Mammary epithelial cell (primary cell): ENCODE results near the gene PRAMEF10.
"Not testable (repeated sequence)": the region's sequence is repeated elsewhere in the genome, so short reads cannot be mapped to it uniquely, and the experiment has no call there.

ENCODE experiments used
- EZH2 ChIP-seq: IDR thresholded peaks from 2 replicates; pipeline ENCODE4 v1.6.1; 2012; ENCODE audit warnings: low read length, inconsistent platforms, borderline replicate concordance
- TF ChIP-seq, protein P1 (sequence below), 2 donors: IDR thresholded peaks in 1 of 2; conservative IDR thresholded peaks in 1 of 2; 2 replicates each; pipeline ENCODE4 v1.5.1; 2011 to 2012; ENCODE audit warnings: inconsistent platforms in 2 of 2, low read length in 2 of 2, mild to moderate bottlenecking in 2 of 2, control low read depth in 1 of 2, low read depth in 1 of 2; ENCODE audit not compliant: insufficient read depth in 1 of 2; ENCODE audit errors: extremely low read depth in 1 of 2

DNA sequence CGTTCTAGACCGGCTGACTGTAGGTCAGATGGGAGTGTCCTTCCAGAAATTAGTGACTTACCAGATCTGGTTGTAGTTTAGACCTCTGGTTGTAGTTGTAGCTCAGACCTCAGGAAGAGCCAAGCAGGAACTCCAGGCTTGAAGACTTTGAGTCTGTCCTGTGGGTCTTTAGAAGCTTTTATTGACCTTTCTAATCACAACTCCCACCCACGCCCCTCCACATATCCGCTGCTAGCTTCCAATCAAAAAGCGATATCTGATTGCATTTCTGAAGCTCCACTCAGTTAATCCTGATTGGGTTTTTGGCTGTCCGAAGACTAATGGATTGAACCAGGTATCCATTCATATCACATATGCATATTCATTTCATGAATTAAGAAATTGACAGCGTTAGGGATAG, 49.5 kb downstream of the PRAMEF10 start, which contains the start of gene HNRNPCL1:
- TF ChIP-seq, protein P1, sequence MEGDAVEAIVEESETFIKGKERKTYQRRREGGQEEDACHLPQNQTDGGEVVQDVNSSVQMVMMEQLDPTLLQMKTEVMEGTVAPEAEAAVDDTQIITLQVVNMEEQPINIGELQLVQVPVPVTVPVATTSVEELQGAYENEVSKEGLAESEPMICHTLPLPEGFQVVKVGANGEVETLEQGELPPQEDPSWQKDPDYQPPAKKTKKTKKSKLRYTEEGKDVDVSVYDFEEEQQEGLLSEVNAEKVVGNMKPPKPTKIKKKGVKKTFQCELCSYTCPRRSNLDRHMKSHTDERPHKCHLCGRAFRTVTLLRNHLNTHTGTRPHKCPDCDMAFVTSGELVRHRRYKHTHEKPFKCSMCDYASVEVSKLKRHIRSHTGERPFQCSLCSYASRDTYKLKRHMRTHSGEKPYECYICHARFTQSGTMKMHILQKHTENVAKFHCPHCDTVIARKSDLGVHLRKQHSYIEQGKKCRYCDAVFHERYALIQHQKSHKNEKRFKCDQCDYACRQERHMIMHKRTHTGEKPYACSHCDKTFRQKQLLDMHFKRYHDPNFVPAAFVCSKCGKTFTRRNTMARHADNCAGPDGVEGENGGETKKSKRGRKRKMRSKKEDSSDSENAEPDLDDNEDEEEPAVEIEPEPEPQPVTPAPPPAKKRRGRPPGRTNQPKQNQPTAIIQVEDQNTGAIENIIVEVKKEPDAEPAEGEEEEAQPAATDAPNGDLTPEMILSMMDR (conservative IDR thresholded peaks at IDR 0.05 in 1 of 2, IDR thresholded peaks at IDR 0.05 in 1 of 2; ENCODE audit: extremely low read depth in 1 of 2, insufficient read depth in 1 of 2, low read depth in 1 of 2, low read length in 2 of 2), result not testable (repeated sequence)
- TF ChIP-seq EZH2, result not testable (repeated sequence)
